ENCODE measurements around the gene VEGFB. TPM values are rescaled to one million over a fixed set of nuclear protein-coding genes. Genes with fewer than 3 reads are reported as not detected.
A peak's percentile ranks its signal among the peaks of the same experiment; 100 is the strongest.

The VEGFB gene
- total RNA-seq, 2 donors from 2014 or later = 81.8 to 107 TPM

GRCh38 chr11:64269540-64270220, 35.3 kb downstream of the VEGFB start:
- H3K27ac ChIP-seq = peak overlapping the region; percentile 80 to 95
- peak overlapping the region; percentile 76 for H3K4me3 ChIP-seq
- no peak for TF ChIP-seq CTCF (IDR thresholded peaks at IDR 0.05)
- peak; percentile 93 for DNase-seq (ENCODE audit: low spot score)
- peak; percentile 92 for ATAC-seq (ENCODE audit: insufficient number of reproducible peaks, low FRiP score, low read depth)
- peaks cover 10 to 28% of the 10 kb centered on the region in 2 donors for H3K4me1 ChIP-seq (ENCODE audit: control insufficient read depth in 1 of 2, low read depth in 2 of 2)
- no peaks in the 10 kb centered on the region for H3K9me3 ChIP-seq
- peaks cover 15% of the 10 kb centered on the region for H3K36me3 ChIP-seq
- H3K27me3 ChIP-seq (replicated peaks; ENCODE audit: insufficient read depth) = no peaks in the 10 kb centered on the region

- Histone ChIP-seq H3K4me1 (ENCODE audit: control insufficient read depth in 1 of 2, low read depth in 2 of 2) (peaks cover 0 to 10% of the 10 kb centered on the region in 2 donors), H3K4me3 (no peak overlapping the region), H3K27me3 (replicated peaks; ENCODE audit: insufficient read depth) (no peaks in the 10 kb centered on the region), H3K36me3 (peaks cover 25% of the 10 kb centered on the region), H3K9me3 (no peaks in the 10 kb centered on the region), H3K27ac (no peak overlapping the region)
- TF ChIP-seq CTCF (IDR thresholded peaks at IDR 0.05) = no peak
- no peak for ATAC-seq (ENCODE audit: insufficient number of reproducible peaks, low FRiP score, low read depth)
- no peak for DNase-seq (ENCODE audit: low spot score)
These were observed 40.8 kb downstream of the VEGFB start for GRCh38 chr11:64275031-64275800.

GRCh38 chr11:64275841-64276240, 41.5 kb downstream of the VEGFB start:
- ATAC-seq (ENCODE audit: insufficient number of reproducible peaks, low FRiP score, low read depth) (no peak), DNase-seq (ENCODE audit: low spot score) (no peak)
- H3K4me1 ChIP-seq (ENCODE audit: control insufficient read depth in 1 of 2, low read depth in 2 of 2) = peaks cover 0 to 10% of the 10 kb centered on the region in 2 donors
- no peaks in the 10 kb centered on the region for H3K27me3 ChIP-seq (replicated peaks; ENCODE audit: insufficient read depth)
- peaks cover 25% of the 10 kb centered on the region for H3K36me3 ChIP-seq
- no peak overlapping the region for H3K27ac ChIP-seq
- H3K4me3 ChIP-seq = no peak overlapping the region
- TF ChIP-seq CTCF (IDR thresholded peaks at IDR 0.05) = no peak
- no peaks in the 10 kb centered on the region for H3K9me3 ChIP-seq

- Histone ChIP-seq H3K27me3 (replicated peaks; ENCODE audit: insufficient read depth) (no peaks in the 10 kb centered on the region), H3K4me3 (no peak overlapping the region), H3K27ac (no peak overlapping the region), H3K4me1 (ENCODE audit: control insufficient read depth in 1 of 2, low read depth in 2 of 2) (peaks cover 0 to 6% of the 10 kb centered on the region in 2 donors), H3K9me3 (no peaks in the 10 kb centered on the region), H3K36me3 (peaks cover 31% of the 10 kb centered on the region)
- no peak for ATAC-seq (ENCODE audit: insufficient number of reproducible peaks, low FRiP score, low read depth)
- TF ChIP-seq CTCF (IDR thresholded peaks at IDR 0.05) = no peak
- no peak for DNase-seq (ENCODE audit: low spot score)
These were observed 42.5 kb downstream of the VEGFB start for GRCh38 chr11:64276653-64277431.
